ENCODE results near the gene ISCA1.

The ISCA1 gene

GRCh38 chr9:86222667-86223066 lies 59.7 kb downstream of the ISCA1 start:
- ATAC-seq: no peak
- no peak for TF ChIP-seq ARNTL (CRISPR knock-in tag; IDR thresholded peaks at IDR 0.05; ENCODE audit: borderline replicate concordance, low read depth)
- no peak for TF ChIP-seq OSR1 (CRISPR knock-in tag; IDR thresholded peaks at IDR 0.05)
- no peak for TF ChIP-seq ZNF8 (CRISPR knock-in tag; IDR thresholded peaks at IDR 0.05)
- no peak for TF ChIP-seq BACH2 (CRISPR knock-in tag; IDR thresholded peaks at IDR 0.05; ENCODE audit: borderline replicate concordance)
- TF ChIP-seq TCF4 (CRISPR knock-in tag; IDR thresholded peaks at IDR 0.05; ENCODE audit: borderline replicate concordance): no peak
- no peak for TF ChIP-seq ZNF565 (CRISPR knock-in tag; conservative IDR thresholded peaks at IDR 0.05; ENCODE audit: low read depth)
- TF ChIP-seq PPARA (CRISPR knock-in tag; IDR thresholded peaks at IDR 0.05; ENCODE audit: borderline replicate concordance): no peak
- TF ChIP-seq ISL1 (CRISPR knock-in tag; IDR thresholded peaks at IDR 0.05): no peak
- no peak for TF ChIP-seq ZNF70 (CRISPR knock-in tag; IDR thresholded peaks at IDR 0.05)
- TF ChIP-seq CREB5 (CRISPR knock-in tag; IDR thresholded peaks at IDR 0.05; ENCODE audit: low read depth): no peak
- TF ChIP-seq TSHZ2 (CRISPR knock-in tag; IDR thresholded peaks at IDR 0.05): no peak
- no peak for TF ChIP-seq RARB (CRISPR knock-in tag; IDR thresholded peaks at IDR 0.05)
- no peak for TF ChIP-seq GLIS3 (CRISPR knock-in tag; IDR thresholded peaks at IDR 0.05)
- TF ChIP-seq CSDC2 (CRISPR knock-in tag; IDR thresholded peaks at IDR 0.05): no peak
- no peak for TF ChIP-seq CSRNP3 (CRISPR knock-in tag; IDR thresholded peaks at IDR 0.05)
- TF ChIP-seq ESRRG (CRISPR knock-in tag; IDR thresholded peaks at IDR 0.05): no peak

GRCh38 chr9:86219606-86220005 lies 62.7 kb downstream of the ISCA1 start:
- no peak for ATAC-seq
- TF ChIP-seq CREB5 (CRISPR knock-in tag; IDR thresholded peaks at IDR 0.05; ENCODE audit: low read depth) (no peak), PPARA (CRISPR knock-in tag; IDR thresholded peaks at IDR 0.05; ENCODE audit: borderline replicate concordance) (no peak), TSHZ2 (CRISPR knock-in tag; IDR thresholded peaks at IDR 0.05) (no peak), ZNF70 (CRISPR knock-in tag; IDR thresholded peaks at IDR 0.05) (no peak), ZC3H10 (CRISPR knock-in tag; IDR thresholded peaks at IDR 0.05) (no peak), GLIS3 (CRISPR knock-in tag; IDR thresholded peaks at IDR 0.05) (no peak), POU6F1 (CRISPR knock-in tag; IDR thresholded peaks at IDR 0.05; ENCODE audit: borderline replicate concordance, low read depth) (no peak), TCF4 (CRISPR knock-in tag; IDR thresholded peaks at IDR 0.05; ENCODE audit: borderline replicate concordance) (no peak), ARNTL (CRISPR knock-in tag; IDR thresholded peaks at IDR 0.05; ENCODE audit: borderline replicate concordance, low read depth) (no peak), CSDC2 (CRISPR knock-in tag; IDR thresholded peaks at IDR 0.05) (no peak), ESRRG (CRISPR knock-in tag; IDR thresholded peaks at IDR 0.05) (no peak), BACH2 (CRISPR knock-in tag; IDR thresholded peaks at IDR 0.05; ENCODE audit: borderline replicate concordance) (no peak)

Data from SK-N-SH treated with all-trans-retinoic acid at 6 μM for 48 hours (cell line).